K562 (cell line): ENCODE measurements around the gene GLRX5. TPM values are rescaled to one million over a fixed set of nuclear protein-coding genes. Genes with fewer than 3 reads are reported as not detected.

Experiments
- ATAC-seq: fragments of 200-7000 bp; cut with Tn5 transposase; 3 replicates; pipeline ENCODE4 v1.9.1; 2020; ENCODE audit warnings: moderate library complexity
- BruUV-seq: library from RNA; stranded (reverse); fragments of 400-500 nt; replicated peaks from 2 replicates; lab custom pipeline; 2021; lab: Mats Ljungman, UMichigan
- CTCF ChIA-PET: fragments of 300-600 bp; formaldehyde crosslinking; extraction: SDS; loops from one replicate; lab custom pipeline; 2021; ENCODE audit warnings: low intra/inter-chr PET ratio; lab: Yijun Ruan, JAX
- POLR2A ChIA-PET: fragments of 300-600, 350-650 bp; sonication (Branson Sonifier 250); formaldehyde crosslinking; extraction: SDS; loops from one replicate; lab custom pipeline; 2021; ENCODE audit warnings: antibody characterized with exemption, inconsistent platforms; lab: Yijun Ruan, JAX
- DNase-seq, 4 experiments: peaks; one replicate each; pipeline versions ENCODE4 v3.0.0 to v3.0.0-alpha.2; 2011 to 2018; ENCODE audit warnings: low spot score in 3 of 4, mixed read lengths in 3 of 4; ENCODE audit errors: extremely low read depth in 1 of 4
- FAIRE-seq: peaks from 2 replicates; lab custom pipeline; 2011; peaks lifted over from hg19 to GRCh38; lab: Jason Lieb, UNC
- H2AFZ ChIP-seq: 2 replicates; pipeline ENCODE4 v1.6.0; 2011; ENCODE audit warnings: low read depth, low read length, control low read depth, inconsistent platforms
- H3K27ac ChIP-seq: fragments of 200-600 bp; 3 replicates; pipeline ENCODE4 v1.8.0; 2011; ENCODE audit warnings: low read depth, mild to moderate bottlenecking, control low read depth, inconsistent platforms, low read length, moderate library complexity, mixed read lengths; ENCODE audit errors: extremely low read depth
- H3K27me3 ChIP-seq, 2 experiments: fragments of 300-600 bp in 1 of 2; 2 replicates in 1 of 2; 3 replicates in 1 of 2; pipeline versions ENCODE4 v1.6.0 to v1.8.0; 2011; ENCODE audit warnings: inconsistent platforms in 2 of 2, low read length in 2 of 2, mild to moderate bottlenecking in 1 of 2, mixed read lengths in 1 of 2, moderate library complexity in 1 of 2; ENCODE audit not compliant: control insufficient read depth in 2 of 2, insufficient read depth in 2 of 2
- H3K36me3 ChIP-seq: fragments of 300-600 bp; 3 replicates; pipeline ENCODE4 v1.8.0; 2011; ENCODE audit warnings: mild to moderate bottlenecking, low read length, inconsistent platforms; ENCODE audit not compliant: control insufficient read depth, insufficient read depth
- H3K4me1 ChIP-seq, 2 experiments: fragments of 200-600 bp in 1 of 2; replicated peaks in 1 of 2; 2 replicates in 1 of 2; 3 replicates in 1 of 2; pipeline versions ENCODE4 v1.5.1 to v1.8.0; 2011; ENCODE audit warnings: inconsistent platforms in 2 of 2, low read length in 2 of 2, mild to moderate bottlenecking in 1 of 2, mixed read lengths in 1 of 2, moderate library complexity in 1 of 2; ENCODE audit not compliant: control insufficient read depth in 2 of 2, insufficient read depth in 2 of 2
- H3K4me2 ChIP-seq: 2 replicates; pipeline ENCODE4 v1.6.1; 2011; ENCODE audit warnings: low read length, control low read depth, inconsistent platforms, mixed read lengths; ENCODE audit not compliant: insufficient read depth
- H3K4me3 ChIP-seq: fragments of 200-600 bp; sonication (generic), shearing (Covaris generic); 2 replicates; pipeline ENCODE4 v1.5.1; 2016; ENCODE audit warnings: control low read depth, inconsistent platforms
- H3K79me2 ChIP-seq: fragments of 200-600 bp; 3 replicates; pipeline ENCODE4 v1.8.0; 2011; ENCODE audit warnings: low read length, inconsistent platforms; ENCODE audit not compliant: control insufficient read depth, insufficient read depth
- H3K9ac ChIP-seq, 2 experiments: 2 replicates each; pipeline versions ENCODE4 v1.6.0 to v1.6.1; 2011; ENCODE audit warnings: low read depth in 2 of 2, low read length in 2 of 2, control low read depth in 1 of 2, inconsistent platforms in 1 of 2, mild to moderate bottlenecking in 1 of 2, mixed read lengths in 1 of 2; ENCODE audit not compliant: insufficient read depth in 1 of 2
- H3K9me1 ChIP-seq: one replicate; pipeline ENCODE4 v1.6.0; 2011; ENCODE audit warnings: inconsistent platforms, mild to moderate bottlenecking, low read length, moderate library complexity; ENCODE audit not compliant: control insufficient read depth, insufficient read depth
- H3K9me3 ChIP-seq: replicated peaks from 2 replicates; pipeline ENCODE4 v1.5.1; 2011; ENCODE audit warnings: low read depth, low read length, inconsistent platforms; ENCODE audit not compliant: control insufficient read depth, insufficient read depth
- H4K20me1 ChIP-seq: replicated peaks from 2 replicates; pipeline ENCODE4 v1.6.1; 2011; ENCODE audit warnings: low read length, inconsistent platforms, mixed read lengths; ENCODE audit not compliant: control insufficient read depth, insufficient read depth
- CBX8 ChIP-seq: fragments of 200-600 bp; sonication (generic); IDR thresholded peaks from 2 replicates; pipeline ENCODE4 v1.6.1; 2012; ENCODE audit warnings: borderline replicate concordance, mixed run types, low read depth, mild to moderate bottlenecking, moderate library complexity, mixed read lengths, low read length, control low read depth, inconsistent platforms; ENCODE audit not compliant: poor library complexity, severe bottlenecking; ENCODE audit errors: extremely low read depth
- GTF2A2 ChIP-seq: IDR thresholded peaks from 2 replicates; pipeline ENCODE4 v1.6.1; 2016; ENCODE audit warnings: mild to moderate bottlenecking, missing genetic modification characterization, missing compliant biosample characterization
- HDAC3 ChIP-seq: fragments of 450-650 bp; IDR thresholded peaks from 2 replicates; pipeline ENCODE4 v1.6.1; 2018; ENCODE audit warnings: borderline replicate concordance, mild to moderate bottlenecking, moderate library complexity; ENCODE audit not compliant: partially characterized antibody
- MTA3 ChIP-seq: fragments of 450-650 bp; formaldehyde crosslinking; IDR thresholded peaks from 2 replicates; pipeline ENCODE4 v1.6.1; 2017; ENCODE audit warnings: mild to moderate bottlenecking, borderline replicate concordance
- NFATC3 ChIP-seq: fragments of 450-650 bp; IDR thresholded peaks from 2 replicates; pipeline ENCODE4 v1.6.1; 2017; ENCODE audit warnings: mild to moderate bottlenecking
- SREBF2 ChIP-seq: sonication (generic); formaldehyde crosslinking; IDR thresholded peaks from 2 replicates; pipeline ENCODE4 v1.4.0; 2020; ENCODE audit warnings: mild to moderate bottlenecking, missing genetic modification reagents
- ZBTB7A ChIP-seq: IDR thresholded peaks from 2 replicates; pipeline ENCODE4 v1.6.1; 2011; ENCODE audit warnings: low read depth, mild to moderate bottlenecking, low read length, moderate library complexity, borderline replicate concordance; ENCODE audit not compliant: control insufficient read depth
- ZBTB8A ChIP-seq: fragments of 450-650 bp; IDR thresholded peaks from 2 replicates; pipeline ENCODE4 v1.6.1; 2018; ENCODE audit warnings: mild to moderate bottlenecking, moderate library complexity; ENCODE audit not compliant: partially characterized antibody
- ZNF140 ChIP-seq: fragments of 250-450 bp; sonication (Bioruptor Pico); IDR thresholded peaks from 2 replicates; pipeline ENCODE4 v1.8.0; 2021; ENCODE audit warnings: moderate library complexity, mild to moderate bottlenecking, inconsistent platforms
- ZNF384 ChIP-seq: IDR thresholded peaks from 2 replicates; pipeline ENCODE4 v1.6.1; 2012; ENCODE audit warnings: low read depth, low read length, improper control_type of control experiment
- WGBS: fragments of 100-300 bp; shearing (Covaris generic); methylation state at CpG from one replicate; pipeline ENCODE4 v1.1.6; 2016; ENCODE audit warnings: low coverage, mixed read lengths; ENCODE audit not compliant: insufficient coverage; ENCODE audit errors: missing lambda C conversion rate; 5-methylcytosine and 5-hydroxymethylcytosine counted together
- in situ Hi-C: fragments of 300-500 bp; cut with MboI; formaldehyde crosslinking; loops from 4 replicates; pipeline ENCODE4 v1.15.0; 2018; ENCODE audit warnings: inconsistent platforms, mixed read lengths
- intact Hi-C: fragments of 100-400 bp; cut with micrococcal nuclease; formaldehyde crosslinking; loops from 2 replicates; pipeline ENCODE4 v1.14.2; 2022
- polyA plus RNA-seq, 8 experiments: library from polyadenylated mRNA; depleted of rRNA in 4 of 8; stranded (reverse) in 5 of 8; unstranded in 3 of 8; fragments of >200 nt; fragmentation: Nextera tagmentation in 2 of 8; fragmentation: Illumina TruSeq in 1 of 8; extraction: Ambion mirVana in 2 of 8; extraction: Trizol in 1 of 8; gene quantifications; 2 replicates each; pipeline versions ENCODE4 v1.2.1 to v1.2.3, GENCODE V29; 2011 to 2014; ENCODE audit warnings: inconsistent platforms in 1 of 8, missing spikeins in 1 of 8
- total RNA-seq, 7 experiments: library from RNA; depleted of rRNA in 6 of 7; stranded (reverse); fragments of >200 nt in 6 of 7; fragmentation: Illumina TruSeq in 2 of 7; extraction: Trizol in 2 of 7; gene quantifications; 2 replicates each; pipeline versions ENCODE4 v1.2.1 to v1.2.3, GENCODE V29; 2011 to 2021; ENCODE audit warnings: low replicate concordance in 1 of 7
- TF ChIP-seq, protein P1 (sequence below): fragments of 450-650 bp; formaldehyde crosslinking; IDR thresholded peaks from 2 replicates; pipeline ENCODE4 v1.4.0; 2022; ENCODE audit warnings: missing genetic modification characterization
- TF ChIP-seq, protein P2 (sequence below): fragments of 450-650 bp; IDR thresholded peaks from 2 replicates; pipeline ENCODE4 v1.6.1; 2016; ENCODE audit warnings: antibody characterized with exemption
- TF ChIP-seq, protein P3 (sequence below): sonication (generic); formaldehyde crosslinking; IDR thresholded peaks from 2 replicates; pipeline ENCODE4 v1.8.0; 2022; ENCODE audit warnings: mild to moderate bottlenecking, missing genetic modification reagents
- TF ChIP-seq, protein P4 (sequence below): fragments of 250-450 bp; sonication (Bioruptor Pico); IDR thresholded peaks from 2 replicates; pipeline ENCODE4 v1.4.0; 2020

The GLRX5 gene
- total and polyA plus RNA-seq, 9 of the 15 experiments (the other 6 are each of a cell fraction or from before 2014, with no cell fraction given) = 16.7 to 96.8 (median 66.8) TPM

DNA sequence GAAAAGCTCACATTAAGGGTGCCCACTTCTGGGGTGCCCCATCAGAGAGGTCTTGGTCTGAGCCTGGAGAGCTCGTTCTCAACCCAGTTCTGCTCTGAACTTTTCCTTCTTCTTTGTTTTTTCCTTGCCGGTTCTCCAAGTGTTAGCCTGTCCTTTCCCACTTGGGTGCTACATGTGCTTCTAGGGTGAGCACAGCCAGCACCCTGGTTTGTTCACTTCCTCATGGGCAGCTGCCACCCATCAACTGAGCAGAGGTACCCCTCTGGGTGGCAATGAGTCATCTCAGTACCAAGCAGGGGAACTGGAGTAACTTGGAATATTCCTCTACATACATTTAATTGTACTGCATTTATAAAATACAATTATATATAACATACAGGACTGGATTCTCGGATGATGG, 14.5 kb upstream of the GLRX5 start:
- H3K36me3 ChIP-seq = no peaks in the 10 kb centered on the region
- intact Hi-C loops (no loop called here), in situ Hi-C loops (no loop called here)
- peaks cover 19 to 49% of the 10 kb centered on the region in 2 experiments for H3K4me1 ChIP-seq
- WGBS = 43% methylated on average over 3 of the region's 3 CpGs
- FAIRE-seq = no peak
- H4K20me1 ChIP-seq = no peaks in the 10 kb centered on the region
- TF ChIP-seq GTF2A2 (no peak), ZNF140 (CRISPR knock-in tag) (no peak), MTA3 (no peak), ZNF384 (no peak), HDAC3 (no peak), SREBF2 (no peak), NFATC3 (no peak), CBX8 (no peak), ZBTB8A (no peak), ZBTB7A (no peak)
- TF ChIP-seq, protein P1, sequence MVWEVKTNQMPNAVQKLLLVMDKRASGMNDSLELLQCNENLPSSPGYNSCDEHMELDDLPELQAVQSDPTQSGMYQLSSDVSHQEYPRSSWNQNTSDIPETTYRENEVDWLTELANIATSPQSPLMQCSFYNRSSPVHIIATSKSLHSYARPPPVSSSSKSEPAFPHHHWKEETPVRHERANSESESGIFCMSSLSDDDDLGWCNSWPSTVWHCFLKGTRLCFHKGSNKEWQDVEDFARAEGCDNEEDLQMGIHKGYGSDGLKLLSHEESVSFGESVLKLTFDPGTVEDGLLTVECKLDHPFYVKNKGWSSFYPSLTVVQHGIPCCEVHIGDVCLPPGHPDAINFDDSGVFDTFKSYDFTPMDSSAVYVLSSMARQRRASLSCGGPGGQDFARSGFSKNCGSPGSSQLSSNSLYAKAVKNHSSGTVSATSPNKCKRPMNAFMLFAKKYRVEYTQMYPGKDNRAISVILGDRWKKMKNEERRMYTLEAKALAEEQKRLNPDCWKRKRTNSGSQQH (CRISPR knock-in tag) = no peak
- TF ChIP-seq, protein P2, sequence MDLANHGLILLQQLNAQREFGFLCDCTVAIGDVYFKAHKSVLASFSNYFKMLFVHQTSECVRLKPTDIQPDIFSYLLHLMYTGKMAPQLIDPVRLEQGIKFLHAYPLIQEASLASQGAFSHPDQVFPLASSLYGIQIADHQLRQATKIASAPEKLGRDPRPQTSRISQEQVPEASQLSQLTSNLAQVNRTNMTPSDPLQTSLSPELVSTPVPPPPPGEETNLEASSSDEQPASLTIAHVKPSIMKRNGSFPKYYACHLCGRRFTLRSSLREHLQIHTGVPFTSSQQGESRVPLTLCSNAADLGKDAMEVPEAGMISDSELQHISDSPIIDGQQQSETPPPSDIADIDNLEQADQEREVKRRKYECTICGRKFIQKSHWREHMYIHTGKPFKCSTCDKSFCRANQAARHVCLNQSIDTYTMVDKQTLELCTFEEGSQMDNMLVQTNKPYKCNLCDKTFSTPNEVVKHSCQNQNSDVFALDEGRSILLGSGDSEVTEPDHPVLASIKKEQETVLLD = no peak
- TF ChIP-seq, protein P3, sequence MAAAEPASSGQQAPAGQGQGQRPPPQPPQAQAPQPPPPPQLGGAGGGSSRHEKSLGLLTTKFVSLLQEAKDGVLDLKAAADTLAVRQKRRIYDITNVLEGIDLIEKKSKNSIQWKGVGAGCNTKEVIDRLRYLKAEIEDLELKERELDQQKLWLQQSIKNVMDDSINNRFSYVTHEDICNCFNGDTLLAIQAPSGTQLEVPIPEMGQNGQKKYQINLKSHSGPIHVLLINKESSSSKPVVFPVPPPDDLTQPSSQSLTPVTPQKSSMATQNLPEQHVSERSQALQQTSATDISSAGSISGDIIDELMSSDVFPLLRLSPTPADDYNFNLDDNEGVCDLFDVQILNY (CRISPR knock-in tag) = no peak
- TF ChIP-seq, protein P4, sequence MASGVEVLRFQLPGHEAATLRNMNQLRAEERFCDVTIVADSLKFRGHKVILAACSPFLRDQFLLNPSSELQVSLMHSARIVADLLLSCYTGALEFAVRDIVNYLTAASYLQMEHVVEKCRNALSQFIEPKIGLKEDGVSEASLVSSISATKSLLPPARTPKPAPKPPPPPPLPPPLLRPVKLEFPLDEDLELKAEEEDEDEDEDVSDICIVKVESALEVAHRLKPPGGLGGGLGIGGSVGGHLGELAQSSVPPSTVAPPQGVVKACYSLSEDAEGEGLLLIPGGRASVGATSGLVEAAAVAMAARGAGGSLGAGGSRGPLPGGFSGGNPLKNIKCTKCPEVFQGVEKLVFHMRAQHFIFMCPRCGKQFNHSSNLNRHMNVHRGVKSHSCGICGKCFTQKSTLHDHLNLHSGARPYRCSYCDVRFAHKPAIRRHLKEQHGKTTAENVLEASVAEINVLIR = no peak
- no peak overlapping the region for H3K9ac ChIP-seq
- H3K4me3 ChIP-seq = no peak overlapping the region
- no peak for ATAC-seq
- H2AFZ ChIP-seq = no peak overlapping the region
- no peaks in the 10 kb centered on the region for H3K9me3 ChIP-seq
- no TSS peak for BruUV-seq
- ChIA-PET POLR2A (no interaction called here), CTCF (no interaction called here)
- no peak for DNase-seq
- no peak overlapping the region for H3K27ac ChIP-seq
- H3K4me2 ChIP-seq = no peak overlapping the region
- H3K79me2 ChIP-seq = no peaks in the 10 kb centered on the region
- H3K9me1 ChIP-seq = no peaks in the 10 kb centered on the region
- no peaks in the 10 kb centered on the region for H3K27me3 ChIP-seq
